PFSK-1 (cell line): ENCODE results near the gene ZNF214.

Source experiments
- FOXP2 ChIP-seq: optimal IDR thresholded peaks from 2 replicates; pipeline ENCODE3; 2011; ENCODE audit warnings: borderline replicate concordance, control low read depth, inconsistent platforms; ENCODE audit not compliant: insufficient read depth; ENCODE audit errors: extremely low read length, extremely low read depth
- POLR2AphosphoS5 ChIP-seq: IDR thresholded peaks from 2 replicates; pipeline ENCODE4 v1.6.1; 2012; ENCODE audit warnings: low read depth, mild to moderate bottlenecking, control low read depth, low read length, moderate library complexity
- SIN3A ChIP-seq: IDR thresholded peaks from 2 replicates; pipeline ENCODE4 v1.6.1; 2012; ENCODE audit warnings: mild to moderate bottlenecking, low read length, moderate library complexity, borderline replicate concordance; ENCODE audit not compliant: insufficient read depth
- TAF1 ChIP-seq: IDR thresholded peaks from 2 replicates; pipeline ENCODE4 v1.6.1; 2012; ENCODE audit warnings: low read length, control low read depth, borderline replicate concordance; ENCODE audit not compliant: insufficient read depth
- TF ChIP-seq, protein P1 (sequence below), 2 experiments: IDR thresholded peaks; 2 replicates each; pipeline versions ENCODE4 v1.6.1 to v1.8.0; 2011 to 2012; ENCODE audit warnings: low read depth in 2 of 2, low read length in 2 of 2, control low read depth in 1 of 2, inconsistent platforms in 1 of 2, mild to moderate bottlenecking in 1 of 2, moderate library complexity in 1 of 2; ENCODE audit not compliant: insufficient read depth in 1 of 2

The ZNF214 gene

DNA sequence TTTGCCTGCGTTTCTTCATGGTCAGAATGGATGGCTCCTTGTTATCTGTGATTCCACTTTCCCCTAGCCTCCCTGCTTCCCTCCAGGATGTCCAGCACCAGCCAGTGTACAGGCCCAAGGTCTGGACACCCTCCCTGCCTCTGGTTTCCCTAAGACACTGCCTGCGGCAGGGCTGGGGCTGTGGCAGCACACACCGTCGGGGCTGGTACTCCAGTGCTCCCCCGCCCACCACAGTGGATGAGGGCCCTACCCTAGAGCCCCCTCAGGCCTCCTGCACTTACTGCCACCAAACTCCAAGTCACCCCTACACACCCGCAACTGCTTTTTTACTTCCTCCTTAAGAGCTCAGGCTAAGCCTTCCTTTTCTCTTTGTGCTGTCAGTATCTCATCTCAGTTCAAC is 28.9 kb downstream of the ZNF214 start:
- TF ChIP-seq POLR2AphosphoS5 (no peak), FOXP2 (no peak)

DNA sequence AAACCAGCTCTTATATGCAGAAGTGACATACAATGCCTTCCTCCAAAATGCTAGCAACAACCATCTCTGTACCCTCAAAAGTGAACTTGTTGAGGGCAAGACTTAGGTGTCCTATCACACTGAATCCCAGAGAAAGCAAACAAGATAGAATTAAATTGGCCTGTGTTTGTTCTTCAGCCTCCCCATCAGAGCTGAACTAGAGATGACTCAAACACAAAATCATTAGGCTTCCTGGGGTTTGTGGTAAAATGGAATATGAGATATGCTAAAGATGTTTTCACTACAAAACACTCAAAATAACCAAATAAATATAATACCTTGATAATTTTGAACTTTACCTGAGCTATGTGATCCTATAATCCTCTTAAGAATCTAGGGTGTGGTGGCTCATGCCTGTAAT is 31.6 kb downstream of the ZNF214 start:
- TF ChIP-seq FOXP2 (no peak), SIN3A (no peak), POLR2AphosphoS5 (no peak), TAF1 (no peak)
- TF ChIP-seq, protein P1, sequence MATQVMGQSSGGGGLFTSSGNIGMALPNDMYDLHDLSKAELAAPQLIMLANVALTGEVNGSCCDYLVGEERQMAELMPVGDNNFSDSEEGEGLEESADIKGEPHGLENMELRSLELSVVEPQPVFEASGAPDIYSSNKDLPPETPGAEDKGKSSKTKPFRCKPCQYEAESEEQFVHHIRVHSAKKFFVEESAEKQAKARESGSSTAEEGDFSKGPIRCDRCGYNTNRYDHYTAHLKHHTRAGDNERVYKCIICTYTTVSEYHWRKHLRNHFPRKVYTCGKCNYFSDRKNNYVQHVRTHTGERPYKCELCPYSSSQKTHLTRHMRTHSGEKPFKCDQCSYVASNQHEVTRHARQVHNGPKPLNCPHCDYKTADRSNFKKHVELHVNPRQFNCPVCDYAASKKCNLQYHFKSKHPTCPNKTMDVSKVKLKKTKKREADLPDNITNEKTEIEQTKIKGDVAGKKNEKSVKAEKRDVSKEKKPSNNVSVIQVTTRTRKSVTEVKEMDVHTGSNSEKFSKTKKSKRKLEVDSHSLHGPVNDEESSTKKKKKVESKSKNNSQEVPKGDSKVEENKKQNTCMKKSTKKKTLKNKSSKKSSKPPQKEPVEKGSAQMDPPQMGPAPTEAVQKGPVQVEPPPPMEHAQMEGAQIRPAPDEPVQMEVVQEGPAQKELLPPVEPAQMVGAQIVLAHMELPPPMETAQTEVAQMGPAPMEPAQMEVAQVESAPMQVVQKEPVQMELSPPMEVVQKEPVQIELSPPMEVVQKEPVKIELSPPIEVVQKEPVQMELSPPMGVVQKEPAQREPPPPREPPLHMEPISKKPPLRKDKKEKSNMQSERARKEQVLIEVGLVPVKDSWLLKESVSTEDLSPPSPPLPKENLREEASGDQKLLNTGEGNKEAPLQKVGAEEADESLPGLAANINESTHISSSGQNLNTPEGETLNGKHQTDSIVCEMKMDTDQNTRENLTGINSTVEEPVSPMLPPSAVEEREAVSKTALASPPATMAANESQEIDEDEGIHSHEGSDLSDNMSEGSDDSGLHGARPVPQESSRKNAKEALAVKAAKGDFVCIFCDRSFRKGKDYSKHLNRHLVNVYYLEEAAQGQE (IDR thresholded peaks at IDR 0.05; ENCODE audit: insufficient read depth in 1 of 2, low read depth in 2 of 2, low read length in 2 of 2): no peak

DNA sequence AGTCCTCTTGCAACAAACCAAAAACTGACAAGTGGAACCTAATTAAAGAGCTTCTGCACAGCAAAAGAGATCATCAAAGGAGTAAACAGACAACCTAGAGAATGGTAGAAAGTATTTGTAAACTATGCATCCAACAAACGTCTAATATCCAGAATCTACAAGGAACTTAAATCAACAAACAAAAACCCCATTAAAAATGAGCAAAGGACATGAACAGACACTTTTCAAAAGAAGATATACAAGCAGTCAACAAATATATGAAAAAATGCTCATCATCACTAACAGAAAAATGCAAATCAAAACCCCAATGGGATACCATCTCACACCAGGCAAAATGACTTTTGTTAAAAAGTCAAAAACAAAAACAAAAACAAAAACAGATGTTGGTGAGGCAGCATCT is 33.7 kb downstream of the ZNF214 start:
- TF ChIP-seq FOXP2 (no peak), SIN3A (no peak), TAF1 (no peak), POLR2AphosphoS5 (no peak)
- TF ChIP-seq, protein P1 (IDR thresholded peaks at IDR 0.05; ENCODE audit: insufficient read depth in 1 of 2, low read depth in 2 of 2, low read length in 2 of 2): no peak

DNA sequence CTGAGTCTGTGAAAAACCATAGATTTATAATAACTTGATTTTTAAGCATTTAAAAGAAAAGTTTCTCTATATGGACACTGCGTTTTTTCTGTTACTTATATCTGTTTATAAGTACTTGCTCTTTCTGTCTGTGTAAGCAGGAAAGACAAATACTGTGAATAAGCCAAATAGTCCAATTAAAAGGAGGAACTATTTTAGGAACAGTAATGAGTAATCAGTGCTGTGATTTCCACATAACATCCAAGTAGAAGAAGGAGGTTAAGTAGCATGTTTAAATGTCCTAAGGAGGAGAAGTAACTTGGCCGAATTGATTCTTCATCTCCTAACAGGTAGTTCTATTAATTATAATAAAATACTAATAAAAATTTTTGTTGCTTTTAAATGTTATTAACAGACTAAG is 40.8 kb downstream of the ZNF214 start:
- TF ChIP-seq, protein P1 (IDR thresholded peaks at IDR 0.05; ENCODE audit: insufficient read depth in 1 of 2, low read depth in 2 of 2, low read length in 2 of 2): no peak
- TF ChIP-seq TAF1: no peak
- TF ChIP-seq SIN3A: no peak
- TF ChIP-seq POLR2AphosphoS5: no peak
- TF ChIP-seq FOXP2: no peak

DNA sequence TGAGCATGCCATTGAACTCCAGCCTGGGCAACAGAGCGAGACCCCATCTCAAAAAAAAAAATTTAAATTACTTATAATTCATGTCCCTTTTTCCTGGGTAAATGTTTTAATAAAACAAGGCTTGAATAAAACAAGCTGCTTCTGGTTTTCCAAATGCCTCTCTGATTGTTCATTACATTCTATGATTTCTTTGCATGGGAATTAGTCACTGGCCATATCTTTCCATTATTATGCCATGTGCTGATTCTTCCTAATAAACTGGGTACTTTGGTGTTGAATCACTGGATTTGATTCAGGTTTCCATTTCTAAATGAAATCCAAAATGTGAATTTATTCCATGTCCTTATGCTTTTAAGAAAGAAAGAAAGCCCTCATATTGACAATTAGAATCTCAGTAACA is 51.3 kb downstream of the ZNF214 start:
- TF ChIP-seq, protein P1 (IDR thresholded peaks at IDR 0.05; ENCODE audit: insufficient read depth in 1 of 2, low read depth in 2 of 2, low read length in 2 of 2): no peak
- TF ChIP-seq SIN3A (no peak), FOXP2 (no peak), TAF1 (no peak), POLR2AphosphoS5 (no peak)
